ENCODE measurements around the gene ZNF277. TPM values are rescaled to one million over a fixed set of nuclear protein-coding genes. Genes with fewer than 3 reads are reported as not detected.

The ZNF277 gene
- total RNA-seq, 4 donors from 2014 or later, result 16.5 to 25.8 (median 19.1) TPM

DNA sequence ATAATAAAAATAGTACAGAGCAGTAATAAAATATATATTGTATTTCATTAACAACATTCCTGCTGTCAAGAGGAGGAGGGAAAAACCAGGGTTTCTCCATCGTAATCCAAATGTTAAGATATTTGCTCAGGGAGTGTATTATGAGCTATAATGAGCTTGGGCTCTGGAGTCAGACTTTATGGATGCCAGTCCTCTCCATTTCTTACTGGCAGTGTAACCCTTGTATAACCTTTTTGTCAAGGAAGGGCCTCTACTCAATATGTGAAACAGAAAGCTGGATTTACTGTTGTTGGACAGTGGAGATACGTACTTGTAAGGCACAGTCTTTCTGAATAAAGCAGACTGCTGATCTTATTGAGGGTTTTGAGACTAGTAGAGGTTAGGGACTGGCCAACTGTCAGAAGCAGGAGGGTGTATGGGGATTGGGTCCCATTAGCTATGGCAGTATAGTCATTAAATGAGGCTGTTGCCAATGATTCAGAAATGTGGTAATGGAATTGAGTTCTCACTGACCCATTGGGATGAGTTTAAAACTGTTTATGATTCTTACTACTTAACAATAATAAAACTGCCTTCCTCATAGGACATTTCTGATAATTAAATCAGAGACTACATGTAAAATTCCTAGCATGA is 56.5 kb downstream of the ZNF277 start:
- TF ChIP-seq EP300 (IDR thresholded peaks at IDR 0.05), result no peak
- TF ChIP-seq CTCF (IDR thresholded peaks at IDR 0.05), result no peak
- TF ChIP-seq POLR2A (IDR thresholded peaks at IDR 0.05), result no peak
- WGBS, 2 donors, result 71 to 72% methylated on average over 2 of the region's 2 CpGs
- Histone ChIP-seq H3K27ac (no peak overlapping the region), H3K9me3 (no peaks in the 10 kb centered on the region), H3K4me1 (peaks cover 0 to 21% (median 0%) of the 10 kb centered on the region in 4 donors), H3K27me3 (no peaks in the 10 kb centered on the region), H3K36me3 (no peaks in the 10 kb centered on the region), H3K4me3 (no peak overlapping the region)
- no peak for DNase-seq (ENCODE audit: low spot score in 2 of 2)

GRCh38 chr7:112263519-112263918 is 57.0 kb downstream of the ZNF277 start:
- TF ChIP-seq CTCF (IDR thresholded peaks at IDR 0.05), result no peak
- no peak for TF ChIP-seq POLR2A (IDR thresholded peaks at IDR 0.05)
- TF ChIP-seq EP300 (IDR thresholded peaks at IDR 0.05), result no peak
- DNase-seq (ENCODE audit: low spot score in 2 of 2), result no peak
- Histone ChIP-seq H3K27me3 (no peaks in the 10 kb centered on the region), H3K9me3 (no peaks in the 10 kb centered on the region), H3K27ac (no peak overlapping the region), H3K4me1 (peaks cover 0 to 21% (median 0%) of the 10 kb centered on the region in 4 donors), H3K36me3 (no peaks in the 10 kb centered on the region), H3K4me3 (no peak overlapping the region)

DNA sequence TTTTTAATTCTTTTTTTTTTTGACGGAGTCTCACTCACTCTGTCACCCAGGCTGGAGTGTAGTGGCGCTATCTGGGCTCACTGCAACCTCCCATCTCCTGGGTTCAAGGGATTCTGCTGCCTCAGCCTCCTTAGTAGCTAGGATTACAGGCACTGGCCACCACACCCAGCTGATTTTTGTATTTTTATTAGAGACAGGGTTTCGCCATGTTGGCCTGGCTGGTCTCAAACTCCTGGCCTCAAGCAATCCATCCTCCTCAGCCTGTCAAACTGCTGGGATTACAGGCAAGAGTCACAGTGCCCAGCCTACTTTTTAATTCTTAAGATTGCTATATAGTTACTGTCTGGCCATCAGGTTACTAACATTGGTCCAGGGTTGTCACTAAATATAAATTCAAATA is 59.6 kb downstream of the ZNF277 start:
- Histone ChIP-seq H3K9me3 (no peaks in the 10 kb centered on the region), H3K27ac (no peak overlapping the region), H3K4me1 (peaks cover 0 to 21% (median 0%) of the 10 kb centered on the region in 4 donors), H3K27me3 (no peaks in the 10 kb centered on the region), H3K4me3 (no peak overlapping the region), H3K36me3 (no peaks in the 10 kb centered on the region)
- TF ChIP-seq CTCF (IDR thresholded peaks at IDR 0.05) (no peak), POLR2A (IDR thresholded peaks at IDR 0.05) (no peak), EP300 (IDR thresholded peaks at IDR 0.05) (no peak)
- no peak for DNase-seq (ENCODE audit: low spot score in 2 of 2)
- 94 to 97% methylated on average over 3 of the region's 3 CpGs for WGBS, 2 donors

- 72 to 83% methylated on average over 5 of the region's 5 CpGs for WGBS, 2 donors
- Histone ChIP-seq H3K4me3 (no peak overlapping the region), H3K9me3 (no peaks in the 10 kb centered on the region), H3K27me3 (no peaks in the 10 kb centered on the region), H3K4me1 (peaks cover 0 to 21% (median 0%) of the 10 kb centered on the region in 4 donors), H3K27ac (no peak overlapping the region), H3K36me3 (no peaks in the 10 kb centered on the region)
- no peak for DNase-seq (ENCODE audit: low spot score in 2 of 2)
- no peak for TF ChIP-seq POLR2A (IDR thresholded peaks at IDR 0.05)
- no peak for TF ChIP-seq CTCF (IDR thresholded peaks at IDR 0.05)
- no peak for TF ChIP-seq EP300 (IDR thresholded peaks at IDR 0.05)
Observed at GRCh38 chr7:112266595-112267270, 60.2 kb downstream of the ZNF277 start.

DNA sequence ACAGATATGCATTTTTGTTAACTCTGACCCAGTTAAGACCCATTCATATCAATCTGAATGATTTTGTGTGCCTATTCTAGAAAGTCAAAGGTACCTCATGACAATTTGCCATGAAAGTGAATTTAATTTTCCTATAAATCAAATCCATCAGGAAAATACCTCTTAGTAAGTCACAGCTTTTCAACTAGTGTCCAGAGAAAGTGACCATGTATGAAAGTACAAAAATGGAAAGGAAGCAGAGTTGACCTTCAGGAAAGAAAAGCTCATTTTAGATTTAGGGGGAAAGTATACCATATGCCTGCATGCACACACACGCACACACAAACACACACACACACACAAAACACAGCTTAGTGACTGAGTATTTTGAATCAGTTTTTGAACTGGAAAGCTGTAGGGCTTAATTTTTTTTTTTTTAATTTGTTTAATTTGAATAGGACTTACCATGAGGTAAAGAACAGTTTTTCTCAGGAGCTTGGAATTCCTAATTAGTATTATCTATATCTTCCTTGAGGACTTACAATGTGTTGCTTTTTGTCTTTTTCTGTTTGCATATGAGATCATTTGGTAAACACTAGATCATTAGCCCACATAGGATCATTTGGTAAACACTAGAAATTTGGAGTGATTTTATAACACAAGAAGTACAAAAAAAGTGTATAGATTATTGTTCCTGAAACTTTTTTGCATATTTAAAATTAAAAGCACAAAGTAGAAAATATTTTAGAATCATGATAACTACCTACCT is 61.6 kb downstream of the ZNF277 start:
- TF ChIP-seq POLR2A (IDR thresholded peaks at IDR 0.05), result no peak
- no peak for TF ChIP-seq EP300 (IDR thresholded peaks at IDR 0.05)
- no peak for TF ChIP-seq CTCF (IDR thresholded peaks at IDR 0.05)
- no peaks in the 10 kb centered on the region for H3K36me3 ChIP-seq
- H3K27me3 ChIP-seq, result no peaks in the 10 kb centered on the region
- H3K27ac ChIP-seq, result no peak overlapping the region
- 90 to 91% methylated on average over 1 of the region's 1 CpG for WGBS, 2 donors
- no peak for DNase-seq (ENCODE audit: low spot score in 2 of 2)
- peaks cover 0 to 3% (median 0%) of the 10 kb centered on the region in 4 donors for H3K9me3 ChIP-seq
- no peak overlapping the region for H3K4me3 ChIP-seq
- H3K4me1 ChIP-seq, result peaks cover 0 to 21% (median 0%) of the 10 kb centered on the region in 4 donors

Data from tibial nerve (tissue), 4 donors.